Stimulated activated CD4-positive, alpha-beta T cell treated with anti-CD3 and anti-CD28 coated beads, Interleukin-2, amount 100 ng/mL, for 4 hours (primary cell): ENCODE data around the gene DPP4.
"Not testable (repeated sequence)": the region's sequence is repeated elsewhere in the genome, so short reads cannot be mapped to it uniquely, and the experiment has no call there.

Experiments
- DNase-seq: peaks from one replicate; pipeline ENCODE4 v3.0.0-alpha.2; 2020; ENCODE audit warnings: low read depth

DPP4 gene

GRCh38 chr2:161955211-161955610 is 118.8 kb downstream of the DPP4 start:
- no peak for DNase-seq

GRCh38 chr2:161954103-161954502 is 119.9 kb downstream of the DPP4 start:
- DNase-seq, result no peak

GRCh38 chr2:161953367-161953766 is 120.6 kb downstream of the DPP4 start:
- DNase-seq, result not testable (repeated sequence)

GRCh38 chr2:161952783-161953191 is 121.2 kb downstream of the DPP4 start:
- no peak for DNase-seq

- DNase-seq, result no peak
Observed at GRCh38 chr2:161947836-161948235, 126.2 kb downstream of the DPP4 start.

GRCh38 chr2:161947406-161947805 is 126.6 kb downstream of the DPP4 start:
- DNase-seq, result no peak

GRCh38 chr2:161946489-161947107 is 127.4 kb downstream of the DPP4 start:
- no peak for DNase-seq

- DNase-seq, result no peak
Observed at GRCh38 chr2:161943011-161943410, 131.0 kb downstream of the DPP4 start.
